C4-2B (cell line): ENCODE results near the gene ESYT2.

Source experiments
- ZFX ChIP-seq: fragments of 450-650 bp; IDR thresholded peaks from 2 replicates; pipeline ENCODE4 v1.6.1; 2017
- TF ChIP-seq, protein P1 (sequence below): fragments of 450-650 bp; conservative IDR thresholded peaks from 2 replicates; pipeline ENCODE4 v1.5.1; 2017; ENCODE audit warnings: mild to moderate bottlenecking

DNA sequence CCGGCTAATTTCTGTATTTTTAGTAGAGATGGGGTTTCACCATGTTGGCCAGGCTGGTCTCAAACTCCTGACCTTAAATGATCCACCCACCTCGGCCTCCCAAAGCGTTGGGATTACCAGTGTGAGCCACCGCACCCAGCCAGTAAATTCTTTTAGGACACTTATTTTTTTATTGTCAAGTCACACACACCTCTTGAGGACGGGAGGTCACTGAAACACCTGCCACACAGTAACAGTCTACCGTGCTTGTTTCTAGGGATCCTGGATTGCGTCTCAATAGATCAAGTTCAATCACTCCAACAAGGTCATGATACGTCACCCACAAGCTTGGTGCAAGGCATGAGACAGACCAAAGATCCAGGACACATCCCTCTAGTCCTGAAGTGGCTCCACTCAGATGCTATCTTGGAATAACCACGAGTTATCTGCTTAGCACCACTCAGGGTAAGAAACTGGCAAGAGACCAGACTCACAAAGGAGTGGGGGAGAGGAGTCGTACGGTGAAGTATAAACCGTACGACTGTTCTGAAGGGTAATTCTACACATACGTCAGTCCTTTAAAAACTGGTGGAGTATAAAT, 65.8 kb downstream of the ESYT2 start:
- TF ChIP-seq, protein P1, sequence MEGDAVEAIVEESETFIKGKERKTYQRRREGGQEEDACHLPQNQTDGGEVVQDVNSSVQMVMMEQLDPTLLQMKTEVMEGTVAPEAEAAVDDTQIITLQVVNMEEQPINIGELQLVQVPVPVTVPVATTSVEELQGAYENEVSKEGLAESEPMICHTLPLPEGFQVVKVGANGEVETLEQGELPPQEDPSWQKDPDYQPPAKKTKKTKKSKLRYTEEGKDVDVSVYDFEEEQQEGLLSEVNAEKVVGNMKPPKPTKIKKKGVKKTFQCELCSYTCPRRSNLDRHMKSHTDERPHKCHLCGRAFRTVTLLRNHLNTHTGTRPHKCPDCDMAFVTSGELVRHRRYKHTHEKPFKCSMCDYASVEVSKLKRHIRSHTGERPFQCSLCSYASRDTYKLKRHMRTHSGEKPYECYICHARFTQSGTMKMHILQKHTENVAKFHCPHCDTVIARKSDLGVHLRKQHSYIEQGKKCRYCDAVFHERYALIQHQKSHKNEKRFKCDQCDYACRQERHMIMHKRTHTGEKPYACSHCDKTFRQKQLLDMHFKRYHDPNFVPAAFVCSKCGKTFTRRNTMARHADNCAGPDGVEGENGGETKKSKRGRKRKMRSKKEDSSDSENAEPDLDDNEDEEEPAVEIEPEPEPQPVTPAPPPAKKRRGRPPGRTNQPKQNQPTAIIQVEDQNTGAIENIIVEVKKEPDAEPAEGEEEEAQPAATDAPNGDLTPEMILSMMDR: no peak
- no peak for TF ChIP-seq ZFX
